CD1c-positive myeloid dendritic cell (primary cell): ENCODE data around the gene PIK3AP1.
"Not testable (repeated sequence)": the region's sequence is repeated elsewhere in the genome, so short reads cannot be mapped to it uniquely, and the experiment has no call there.

Experiments
- DNase-seq: peaks from one replicate; pipeline ENCODE4 v3.0.0-alpha.2; 2016; ENCODE audit errors: extremely low spot score

PIK3AP1 gene

DNA sequence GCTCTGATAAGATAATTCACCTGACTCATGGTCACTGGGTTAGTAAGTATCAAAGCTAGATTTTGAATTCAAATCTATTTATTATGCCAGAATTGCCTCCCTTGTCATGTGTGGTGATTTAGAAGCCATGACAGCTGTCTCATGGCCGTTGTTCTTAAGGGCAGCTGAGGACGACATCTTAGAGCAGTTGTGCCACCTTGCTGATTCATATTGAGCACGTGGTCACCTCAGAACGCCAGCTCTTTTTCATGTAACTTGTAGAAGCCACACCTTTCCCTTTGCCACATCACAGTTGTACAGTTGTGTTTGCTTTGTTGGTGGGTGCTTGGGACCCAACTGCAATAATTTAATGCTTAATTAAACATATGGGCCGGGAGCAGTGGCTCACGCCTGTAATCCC lies 4.3 kb upstream of the PIK3AP1 start:
- DNase-seq: no peak

GRCh38 chr10:96721207-96721572 lies 876 bp upstream of the PIK3AP1 start:
- no peak for DNase-seq

DNA sequence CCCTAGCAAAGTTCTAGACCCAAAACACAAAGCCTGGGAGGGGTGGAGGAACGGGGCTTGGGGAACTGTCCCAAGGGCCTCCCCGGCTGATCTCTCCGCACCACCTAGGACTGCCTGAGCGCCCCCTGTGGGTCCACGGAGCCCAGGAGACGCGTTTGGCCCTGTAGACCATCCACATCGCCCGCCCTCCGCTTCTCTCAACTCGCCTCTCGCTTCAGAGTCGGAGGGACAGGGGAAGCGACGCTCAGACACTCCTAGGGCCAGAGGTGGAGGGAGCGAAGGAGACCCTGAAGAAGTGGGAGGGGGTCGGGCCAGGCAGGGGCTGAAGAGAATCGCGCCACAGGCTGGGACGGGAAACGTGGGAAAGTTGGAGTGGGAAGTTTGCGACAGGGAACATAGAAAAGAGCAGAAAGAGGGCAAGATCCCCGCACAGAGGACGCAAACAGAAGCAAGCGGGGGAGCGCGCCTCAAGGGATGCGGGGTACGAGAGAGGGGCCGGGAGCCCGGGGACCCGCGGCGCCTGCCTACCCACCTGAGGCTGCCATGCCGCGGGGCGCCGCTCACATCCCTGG lies 378 bp downstream of the PIK3AP1 start:
- peak; percentile 84 for DNase-seq

- no peak for DNase-seq
These were observed 1.1 kb downstream of the PIK3AP1 start for GRCh38 chr10:96719200-96719599.

GRCh38 chr10:96718304-96718990 lies 1.9 kb downstream of the PIK3AP1 start:
- no peak for DNase-seq

DNA sequence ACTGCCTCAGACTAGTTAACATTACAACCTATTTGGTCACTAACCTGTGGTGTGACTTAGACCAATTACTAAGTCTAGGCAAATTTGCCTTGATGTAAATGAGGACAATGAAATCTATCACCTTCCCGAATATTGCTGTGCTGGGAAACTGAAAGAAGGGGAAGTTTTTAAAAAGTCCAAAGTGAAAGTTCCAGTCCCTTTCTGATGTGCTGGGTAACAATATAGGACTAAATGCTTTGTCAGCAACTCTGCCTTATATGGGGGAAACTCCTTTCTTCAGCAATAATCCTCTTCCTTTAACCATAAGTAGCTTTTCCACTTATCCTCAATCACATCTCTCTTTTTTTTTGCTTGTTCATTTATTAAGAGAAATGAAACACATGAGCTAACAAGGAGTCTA lies 3.9 kb downstream of the PIK3AP1 start:
- peak; percentile 53 for DNase-seq

- DNase-seq: no peak
These were observed 5.5 kb downstream of the PIK3AP1 start for GRCh38 chr10:96714746-96715255.

GRCh38 chr10:96714031-96714590 lies 6.2 kb downstream of the PIK3AP1 start:
- DNase-seq: no peak

DNA sequence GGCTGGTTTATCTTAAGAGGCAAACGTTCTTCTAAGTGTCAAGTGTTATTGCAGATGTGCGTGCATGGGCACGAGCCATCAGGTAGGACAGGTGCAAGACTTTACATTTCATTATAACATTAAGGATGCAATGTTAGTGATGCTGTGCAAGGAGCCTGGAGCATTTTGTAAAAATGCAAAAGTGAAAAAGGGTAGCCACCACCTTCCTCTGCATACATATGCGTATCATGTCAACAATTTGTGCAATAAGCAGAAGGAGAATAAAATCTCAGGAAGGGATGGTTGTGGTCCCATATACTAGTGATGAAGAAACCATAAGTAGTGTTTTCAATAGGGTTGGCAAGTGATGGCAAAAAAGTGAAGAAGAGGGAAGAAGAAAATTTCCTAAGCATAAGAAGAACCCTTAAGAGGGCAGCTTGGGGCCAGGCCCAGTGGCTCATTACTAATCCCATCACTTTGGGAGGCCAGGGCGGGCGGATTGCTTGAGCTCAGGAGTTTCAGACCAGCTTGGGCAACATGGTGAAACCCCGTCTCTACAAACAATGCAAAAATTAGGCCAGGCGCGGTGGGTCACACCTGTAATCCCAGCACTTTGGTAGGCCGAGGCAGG lies 7.5 kb downstream of the PIK3AP1 start:
- no peak for DNase-seq

GRCh38 chr10:96711048-96711728 lies 9.1 kb downstream of the PIK3AP1 start:
- no peak for DNase-seq

GRCh38 chr10:96709525-96709924 lies 10.8 kb downstream of the PIK3AP1 start:
- no peak for DNase-seq

DNA sequence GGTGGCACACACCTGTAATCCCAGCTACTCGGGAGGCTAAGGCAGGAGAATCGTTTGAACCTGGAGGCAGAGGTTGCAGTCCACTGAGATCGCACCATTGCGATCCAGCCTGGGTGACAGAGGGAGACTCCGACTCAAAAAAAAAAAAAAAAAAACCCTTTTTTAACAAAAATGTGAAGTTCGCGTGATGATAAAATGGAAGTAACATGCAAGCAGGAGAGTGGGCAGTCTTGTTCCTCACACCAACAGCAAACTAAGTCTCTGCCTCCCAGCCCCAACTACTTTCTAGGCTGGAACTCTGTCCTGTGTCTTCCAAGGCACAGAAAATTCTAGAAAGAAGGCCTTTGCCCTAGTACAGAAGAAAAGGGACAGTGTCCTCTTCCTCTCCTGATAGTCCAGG lies 11.3 kb downstream of the PIK3AP1 start:
- DNase-seq: peak; percentile 40

DNA sequence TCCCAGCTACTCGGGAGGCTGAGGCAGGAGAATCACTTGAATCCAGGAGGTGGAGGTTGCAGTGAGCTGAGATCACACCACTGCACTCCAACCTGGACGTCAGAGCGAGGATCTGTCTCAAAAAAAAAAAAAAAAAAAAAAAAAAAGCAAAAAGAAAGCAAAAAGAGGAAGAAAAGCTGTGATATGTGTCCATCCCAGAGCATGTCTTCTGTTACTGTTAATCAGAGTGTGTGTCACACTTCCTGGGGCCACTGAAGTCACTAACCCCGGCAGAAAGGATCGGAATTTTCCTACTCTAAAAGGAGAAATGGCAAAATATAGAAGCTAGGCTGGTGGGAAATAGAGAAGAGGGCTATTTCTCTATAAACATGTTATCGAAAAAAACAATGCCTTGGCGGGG lies 11.9 kb downstream of the PIK3AP1 start:
- peak; percentile 91 for DNase-seq

DNA sequence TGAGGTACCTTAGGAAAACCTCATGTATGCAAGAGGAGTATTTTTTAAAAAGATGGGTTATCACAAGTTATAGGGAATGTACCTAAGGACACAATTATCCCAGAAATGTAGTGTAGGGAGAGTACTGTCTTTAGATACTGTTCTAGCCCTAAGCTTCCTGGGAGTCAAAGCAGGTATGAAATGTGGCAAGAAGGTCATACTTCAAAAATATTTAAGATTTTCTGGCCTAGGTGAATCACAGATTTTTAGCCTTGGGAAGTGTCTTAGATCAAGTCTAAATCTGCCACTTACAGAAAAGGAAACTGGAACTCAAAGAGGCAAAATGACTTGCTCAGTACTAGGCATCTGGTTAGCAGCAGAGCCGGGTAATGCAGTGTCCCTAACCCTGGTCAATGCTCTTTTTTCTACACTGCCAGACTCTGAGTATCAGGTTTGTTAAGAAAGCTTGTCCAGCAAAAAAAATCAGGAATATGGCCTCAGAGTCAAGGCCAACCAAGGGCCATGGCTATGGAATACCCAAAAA lies 13.9 kb downstream of the PIK3AP1 start:
- no peak for DNase-seq

DNA sequence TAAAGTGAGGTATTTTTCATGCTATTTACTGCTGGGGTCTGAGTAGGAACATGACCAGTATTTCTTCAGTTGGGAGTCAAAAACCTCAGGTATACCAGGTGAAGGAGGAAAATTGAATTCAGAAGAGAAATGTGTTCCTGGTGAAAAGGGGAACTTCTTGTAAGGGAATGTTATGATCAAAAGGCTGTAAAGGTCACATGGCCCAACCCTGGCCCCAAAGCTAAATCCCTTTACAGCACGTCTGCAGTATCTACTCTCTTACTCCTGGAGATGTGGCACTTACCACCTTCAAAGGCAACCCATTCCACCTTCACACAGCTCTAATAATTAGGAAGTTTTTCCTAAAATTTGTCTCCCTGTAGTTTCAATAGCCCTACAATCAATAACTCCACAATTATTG lies 15.2 kb downstream of the PIK3AP1 start:
- peak; percentile 30 for DNase-seq

- DNase-seq: no peak
These were observed 15.8 kb downstream of the PIK3AP1 start for GRCh38 chr10:96704563-96704962.

GRCh38 chr10:96703358-96703757 lies 17.0 kb downstream of the PIK3AP1 start:
- peak; percentile 26 for DNase-seq

- DNase-seq: no peak
These were observed 19.0 kb downstream of the PIK3AP1 start for GRCh38 chr10:96701265-96701664.

DNA sequence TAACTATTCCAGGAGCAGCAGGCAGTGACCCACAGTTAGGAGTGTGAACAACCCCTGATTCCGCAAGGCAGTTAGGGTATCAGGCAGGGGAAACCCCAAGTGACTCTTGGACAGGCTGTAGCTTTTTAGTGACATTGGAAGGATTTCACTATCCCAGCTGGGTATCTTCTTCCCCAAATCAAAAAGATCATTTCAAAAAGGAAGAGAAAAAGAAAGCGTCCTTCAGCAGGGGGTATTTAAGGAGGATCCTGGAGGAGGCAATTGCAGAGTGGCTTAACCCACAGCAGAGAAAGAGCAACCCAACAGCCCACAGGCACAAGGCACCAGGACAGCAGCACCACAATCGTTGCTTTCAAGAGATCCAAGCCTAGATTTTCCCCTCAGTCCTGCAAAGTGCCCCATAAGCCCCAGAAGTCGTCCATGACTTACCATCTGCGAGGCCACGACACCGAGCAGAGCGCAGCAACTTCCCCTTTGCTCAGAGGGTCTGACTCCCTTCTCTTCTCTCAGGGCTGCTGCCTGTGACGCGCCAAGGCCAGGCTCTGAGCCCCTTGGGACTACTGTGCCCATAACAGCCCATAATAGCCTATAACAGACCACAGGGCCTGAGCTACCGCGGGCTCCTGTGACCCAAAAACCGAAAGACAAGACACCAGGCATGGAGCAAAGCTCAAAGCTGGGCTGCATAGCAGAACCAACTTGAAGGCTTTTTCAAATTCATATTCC lies 19.8 kb downstream of the PIK3AP1 start:
- peak; percentile 71 for DNase-seq

DNA sequence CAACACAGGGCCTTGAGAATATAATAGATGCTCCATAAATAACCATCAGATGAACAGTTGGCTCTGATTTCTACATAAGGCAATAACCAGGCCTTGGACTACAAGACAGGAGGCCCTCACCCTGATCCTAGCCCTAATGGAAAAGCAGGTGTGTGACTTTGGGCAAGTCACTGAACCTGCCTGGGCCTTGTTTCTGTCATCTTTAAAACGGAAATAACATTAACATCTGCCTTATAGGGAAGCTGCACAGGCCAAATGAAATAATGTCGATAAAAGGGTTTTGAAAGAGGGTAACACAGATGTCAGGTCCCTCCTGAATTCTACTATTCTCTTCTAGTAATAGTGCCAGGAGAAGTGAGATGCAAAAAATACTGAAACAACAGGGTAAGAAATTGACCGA lies 20.7 kb downstream of the PIK3AP1 start:
- no peak for DNase-seq

DNA sequence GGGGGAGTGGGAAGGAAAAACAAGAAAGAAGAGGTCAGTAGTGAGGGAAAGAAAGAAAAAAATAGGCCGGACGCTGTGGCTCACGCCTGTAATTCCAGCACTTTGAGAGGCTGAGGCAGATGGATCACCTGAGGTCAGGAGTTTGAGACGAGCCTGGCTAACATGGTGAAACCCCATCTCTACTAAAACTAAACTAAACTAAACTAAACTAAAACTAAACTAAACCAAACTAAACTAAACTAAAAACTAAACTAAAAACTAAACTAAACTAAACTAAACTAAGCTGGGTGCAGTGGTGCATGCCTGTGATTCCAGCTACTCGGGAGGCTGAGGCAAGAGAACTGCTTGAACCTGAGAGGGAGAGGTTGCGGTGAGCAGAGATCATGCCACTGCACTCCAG lies 22.0 kb downstream of the PIK3AP1 start:
- DNase-seq: not testable (repeated sequence)
